Endothelial cell of umbilical vein (primary cell): ENCODE measurements around the gene MYO15A. TPM values are rescaled to one million over a fixed set of nuclear protein-coding genes. Genes with fewer than 3 reads are reported as not detected.

ENCODE experiments used
- BruUV-seq: library from RNA; stranded (reverse); fragments of 400-500 nt; replicated peaks from 2 replicates; lab custom pipeline; 2021; lab: Mats Ljungman, UMichigan
- CTCF ChIA-PET: fragments of 300-600, 350-600 bp; sonication (Branson Sonifier 250); formaldehyde crosslinking; loops from one replicate; lab custom pipeline; 2021; ENCODE audit warnings: antibody characterized with exemption, inconsistent platforms; lab: Charles Lee
- POLR2A ChIA-PET: fragments of 300-600, 350-600 bp; sonication (Branson Sonifier 250); formaldehyde crosslinking; loops from one replicate; lab custom pipeline; 2021; ENCODE audit warnings: antibody characterized with exemption, inconsistent platforms; lab: Charles Lee
- DNase-seq: peaks from one replicate; pipeline ENCODE4 v3.0.0-alpha.2; 2011; ENCODE audit warnings: low read depth, low spot score
- FAIRE-seq: peaks from 2 replicates; lab custom pipeline; 2011; peaks lifted over from hg19 to GRCh38; lab: Jason Lieb, UNC
- H2AFZ ChIP-seq: 2 replicates; pipeline ENCODE4 v1.6.0; 2012; ENCODE audit warnings: low read depth, low read length, control low read depth, inconsistent platforms
- H3K27ac ChIP-seq: 2 replicates; pipeline ENCODE4 v1.5.1; 2011; ENCODE audit warnings: low read depth, mild to moderate bottlenecking, control low read depth, low read length, moderate library complexity; ENCODE audit not compliant: insufficient read depth
- H3K27me3 ChIP-seq, 2 experiments: 2 replicates each; pipeline versions ENCODE4 v1.6.0 to v1.6.1; 2011; ENCODE audit warnings: low read length in 2 of 2, mixed read lengths in 1 of 2; ENCODE audit not compliant: control insufficient read depth in 2 of 2, insufficient read depth in 2 of 2
- H3K36me3 ChIP-seq, 2 experiments: 2 replicates in 1 of 2; 3 replicates in 1 of 2; pipeline ENCODE4 v1.5.1; 2011; ENCODE audit warnings: low read length in 2 of 2, mild to moderate bottlenecking in 1 of 2, moderate library complexity in 1 of 2; ENCODE audit not compliant: control insufficient read depth in 2 of 2, insufficient read depth in 2 of 2; ENCODE audit errors: extremely low read depth in 1 of 2
- H3K4me1 ChIP-seq: 3 replicates; pipeline ENCODE4 v1.5.1; 2011; ENCODE audit warnings: mild to moderate bottlenecking, low read length; ENCODE audit not compliant: control insufficient read depth, insufficient read depth; ENCODE audit errors: extremely low read depth
- H3K4me2 ChIP-seq: 2 replicates; pipeline ENCODE4 v1.6.1; 2011; ENCODE audit warnings: low read length, control low read depth, mixed read lengths; ENCODE audit not compliant: insufficient read depth
- H3K4me3 ChIP-seq, 3 experiments: fragments of 200-600 bp in 1 of 3; sonication (generic), shearing (Covaris generic) in 1 of 3; replicated peaks in 1 of 3; 2 replicates each; pipeline ENCODE4 v1.5.1; 2011 to 2016; ENCODE audit warnings: control low read depth in 3 of 3, low read length in 3 of 3, mild to moderate bottlenecking in 2 of 3, inconsistent platforms in 1 of 3, low read depth in 1 of 3, moderate library complexity in 1 of 3; ENCODE audit not compliant: insufficient read depth in 1 of 3
- H3K79me2 ChIP-seq: 2 replicates; pipeline ENCODE4 v1.6.0; 2012; ENCODE audit warnings: low read length, inconsistent platforms; ENCODE audit not compliant: control insufficient read depth, insufficient read depth
- H3K9ac ChIP-seq: replicated peaks from 2 replicates; pipeline ENCODE3; 2011; ENCODE audit warnings: low read length, control low read depth; ENCODE audit not compliant: insufficient read depth; ENCODE audit errors: extremely low read depth
- H3K9me1 ChIP-seq: replicated peaks from 3 replicates; pipeline ENCODE4 v1.6.0; 2011; ENCODE audit warnings: mild to moderate bottlenecking, low read length; ENCODE audit not compliant: control insufficient read depth, insufficient read depth; ENCODE audit errors: extremely low read depth
- H3K9me3 ChIP-seq: replicated peaks from 2 replicates; pipeline ENCODE4 v1.5.1; 2012; ENCODE audit warnings: low read length, inconsistent platforms; ENCODE audit not compliant: control insufficient read depth, insufficient read depth
- H4K20me1 ChIP-seq: replicated peaks from 2 replicates; pipeline ENCODE3; 2011; ENCODE audit warnings: mild to moderate bottlenecking, low read length; ENCODE audit not compliant: control insufficient read depth, insufficient read depth; ENCODE audit errors: extremely low read depth
- EZH2 ChIP-seq: IDR thresholded peaks from 2 replicates; pipeline ENCODE4 v1.6.1; 2012; ENCODE audit warnings: borderline replicate concordance, low read depth, mild to moderate bottlenecking, moderate library complexity, low read length, inconsistent platforms; ENCODE audit not compliant: severe bottlenecking
- FOS ChIP-seq: IDR thresholded peaks from 2 replicates; pipeline ENCODE4 v1.6.1; 2011; ENCODE audit warnings: mild to moderate bottlenecking, low read length, moderate library complexity, borderline replicate concordance; ENCODE audit not compliant: insufficient read depth
- GATA2 ChIP-seq: IDR thresholded peaks from 2 replicates; pipeline ENCODE4 v1.7.0; 2011; ENCODE audit warnings: low read depth, mild to moderate bottlenecking, moderate library complexity, mixed read lengths, low read length; ENCODE audit not compliant: insufficient read length, insufficient read depth
- JUN ChIP-seq: IDR thresholded peaks from 2 replicates; pipeline ENCODE4 v1.6.1; 2011; ENCODE audit warnings: borderline replicate concordance, low read depth; ENCODE audit not compliant: insufficient read length, insufficient read depth
- MYC ChIP-seq: IDR thresholded peaks from one replicate; pipeline ENCODE4 v1.6.1; 2011; ENCODE audit warnings: mild to moderate bottlenecking, low read depth, low read length
- POLR2A ChIP-seq: IDR thresholded peaks from 2 replicates; pipeline ENCODE4 v1.6.1; 2012; ENCODE audit warnings: low read depth, mild to moderate bottlenecking, control low read depth, low read length
- POLR2AphosphoS5 ChIP-seq: IDR thresholded peaks from 2 replicates; pipeline ENCODE4 v1.6.1; 2012; ENCODE audit warnings: low read depth, mild to moderate bottlenecking, control low read depth, low read length, moderate library complexity; ENCODE audit not compliant: insufficient read depth
- dilution Hi-C: fragments of 300-500 bp; cut with MboI; formaldehyde crosslinking; loops from one replicate; pipeline ENCODE4 v1.15.0; 2019; ENCODE audit warnings: low sequenced_read_pairs; ENCODE audit not compliant: extremely low pct_ligation_motif_present
- intact Hi-C: fragments of 100-400 bp; cut with micrococcal nuclease; formaldehyde crosslinking; loops from one replicate; pipeline ENCODE4 v1.10.0; 2022
- polyA plus RNA-seq, 4 experiments: library from polyadenylated mRNA; depleted of rRNA in 3 of 4; stranded (reverse) in 3 of 4; unstranded in 1 of 4; fragments of >200 nt; gene quantifications; 2 replicates each; pipeline versions ENCODE4 v1.2.1 to v1.2.3, GENCODE V29; 2011 to 2012; ENCODE audit warnings: missing spikeins in 1 of 4
- total RNA-seq: library from RNA; stranded (reverse); gene quantifications from 2 replicates; pipeline ENCODE4 v1.2.3, GENCODE V29; 2021
- TF ChIP-seq, protein P1 (sequence below), 2 donors: IDR thresholded peaks; 1 replicate in 1 of 2; 2 replicates in 1 of 2; pipeline ENCODE4 v1.5.1; 2011; ENCODE audit warnings: low read length in 2 of 2, mild to moderate bottlenecking in 2 of 2, moderate library complexity in 2 of 2, control low read depth in 1 of 2, inconsistent platforms in 1 of 2, low read depth in 1 of 2; ENCODE audit not compliant: insufficient read depth in 1 of 2; ENCODE audit errors: extremely low read depth in 1 of 2
- TF ChIP-seq, protein P2 (sequence below): IDR thresholded peaks from 2 replicates; pipeline ENCODE4 v1.6.1; 2011; ENCODE audit not compliant: insufficient read depth, insufficient read length

MYO15A gene
- total and polyA plus RNA-seq, 2 donors (not counting 3 experiments of a cell fraction or from before 2014, with no cell fraction given) = 0.46 to 0.82 TPM

DNA sequence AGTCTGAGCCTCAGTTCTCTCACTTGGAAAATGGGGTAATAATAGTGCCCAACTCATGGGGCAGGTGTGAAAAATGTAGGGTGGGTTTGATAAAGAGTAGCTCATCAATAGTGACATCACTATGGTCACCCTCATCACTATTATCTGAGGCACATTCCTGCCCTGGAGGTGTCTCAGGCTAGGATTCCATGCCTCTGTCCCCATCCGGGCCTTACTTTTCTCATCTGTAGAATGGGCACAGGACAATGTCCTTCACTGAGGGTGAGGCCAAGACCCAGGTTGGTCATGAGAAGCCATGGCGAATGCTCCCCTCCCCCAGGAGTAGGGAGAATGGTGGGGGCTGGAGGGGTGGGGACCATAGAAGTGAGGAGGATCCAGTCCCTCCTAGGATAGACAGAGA is 30.5 kb downstream of the MYO15A start:
- H3K4me1 ChIP-seq = no peaks in the 10 kb centered on the region
- H3K27me3 ChIP-seq = no peaks in the 10 kb centered on the region
- no peaks in the 10 kb centered on the region for H3K9me1 ChIP-seq
- no TSS peak for BruUV-seq
- intact Hi-C loops = no loop called here
- no peaks in the 10 kb centered on the region for H4K20me1 ChIP-seq
- H3K4me3 ChIP-seq = no peak overlapping the region
- H3K9me3 ChIP-seq = no peaks in the 10 kb centered on the region
- no peak overlapping the region for H3K4me2 ChIP-seq
- ChIA-PET POLR2A (no interaction called here), CTCF (interaction anchor here (0.7 to 2.8 kb wide), 3 partner anchors 11 to 52 kb away, joined by 3 to 16 read pairs (median 3); partner anchors contain the start of gene ALKBH5)
- H3K36me3 ChIP-seq = no peaks in the 10 kb centered on the region
- H3K27ac ChIP-seq = no peak overlapping the region
- no peaks in the 10 kb centered on the region for H3K79me2 ChIP-seq
- TF ChIP-seq POLR2A = no peak
- no peak for TF ChIP-seq GATA2
- TF ChIP-seq, protein P1, sequence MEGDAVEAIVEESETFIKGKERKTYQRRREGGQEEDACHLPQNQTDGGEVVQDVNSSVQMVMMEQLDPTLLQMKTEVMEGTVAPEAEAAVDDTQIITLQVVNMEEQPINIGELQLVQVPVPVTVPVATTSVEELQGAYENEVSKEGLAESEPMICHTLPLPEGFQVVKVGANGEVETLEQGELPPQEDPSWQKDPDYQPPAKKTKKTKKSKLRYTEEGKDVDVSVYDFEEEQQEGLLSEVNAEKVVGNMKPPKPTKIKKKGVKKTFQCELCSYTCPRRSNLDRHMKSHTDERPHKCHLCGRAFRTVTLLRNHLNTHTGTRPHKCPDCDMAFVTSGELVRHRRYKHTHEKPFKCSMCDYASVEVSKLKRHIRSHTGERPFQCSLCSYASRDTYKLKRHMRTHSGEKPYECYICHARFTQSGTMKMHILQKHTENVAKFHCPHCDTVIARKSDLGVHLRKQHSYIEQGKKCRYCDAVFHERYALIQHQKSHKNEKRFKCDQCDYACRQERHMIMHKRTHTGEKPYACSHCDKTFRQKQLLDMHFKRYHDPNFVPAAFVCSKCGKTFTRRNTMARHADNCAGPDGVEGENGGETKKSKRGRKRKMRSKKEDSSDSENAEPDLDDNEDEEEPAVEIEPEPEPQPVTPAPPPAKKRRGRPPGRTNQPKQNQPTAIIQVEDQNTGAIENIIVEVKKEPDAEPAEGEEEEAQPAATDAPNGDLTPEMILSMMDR (IDR thresholded peaks at IDR 0.05; ENCODE audit: extremely low read depth in 1 of 2, insufficient read depth in 1 of 2, low read depth in 1 of 2, low read length in 2 of 2) = no peak
- no peak for FAIRE-seq
- dilution Hi-C loops = no loop called here
- H3K9ac ChIP-seq = no peak overlapping the region
- no peak for DNase-seq
- no peak overlapping the region for H2AFZ ChIP-seq

DNA sequence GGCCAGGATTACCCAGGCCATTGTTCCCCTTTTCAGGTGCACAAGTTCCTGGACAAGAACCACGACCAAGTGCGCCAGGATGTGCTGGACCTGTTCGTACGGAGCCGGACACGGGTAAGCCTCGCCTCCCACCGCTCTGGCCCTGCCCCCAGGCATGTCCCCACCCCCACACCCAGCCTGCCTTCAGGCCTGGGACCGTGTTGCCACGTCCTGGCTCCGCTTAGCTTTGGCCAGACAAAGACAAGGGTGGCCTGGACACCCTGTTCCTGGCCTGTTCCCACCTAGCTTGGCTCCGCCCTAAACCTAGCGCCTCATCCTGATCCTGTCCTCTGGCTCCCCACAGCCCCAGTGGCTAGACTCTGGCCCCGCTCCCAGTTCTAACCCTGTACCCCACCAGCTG is 30.9 kb downstream of the MYO15A start:
- Histone ChIP-seq H3K27me3 (no peaks in the 10 kb centered on the region), H4K20me1 (no peaks in the 10 kb centered on the region), H3K27ac (no peak overlapping the region), H2AFZ (no peak overlapping the region), H3K4me3 (no peak overlapping the region), H3K4me2 (no peak overlapping the region), H3K9me3 (no peaks in the 10 kb centered on the region), H3K4me1 (no peaks in the 10 kb centered on the region), H3K9me1 (no peaks in the 10 kb centered on the region), H3K9ac (no peak overlapping the region), H3K36me3 (no peaks in the 10 kb centered on the region), H3K79me2 (no peaks in the 10 kb centered on the region)
- ChIA-PET CTCF (interaction anchor here (0.7 to 3.5 kb wide), 4 partner anchors 12 to 51 kb away, joined by 3 to 37 read pairs (median 10); partner anchors contain the start of gene ALKBH5), POLR2A (no interaction called here)
- dilution Hi-C loops = no loop called here
- no peak for DNase-seq
- no TSS peak for BruUV-seq
- FAIRE-seq = no peak
- TF ChIP-seq JUN = no peak
- TF ChIP-seq MYC = no peak
- no peak for TF ChIP-seq POLR2A
- no peak for TF ChIP-seq GATA2
- TF ChIP-seq, protein P1 (IDR thresholded peaks at IDR 0.05; ENCODE audit: extremely low read depth in 1 of 2, insufficient read depth in 1 of 2, low read depth in 1 of 2, low read length in 2 of 2) = no peak
- TF ChIP-seq POLR2AphosphoS5 = no peak
- no peak for TF ChIP-seq EZH2
- TF ChIP-seq FOS = no peak
- TF ChIP-seq, protein P2, sequence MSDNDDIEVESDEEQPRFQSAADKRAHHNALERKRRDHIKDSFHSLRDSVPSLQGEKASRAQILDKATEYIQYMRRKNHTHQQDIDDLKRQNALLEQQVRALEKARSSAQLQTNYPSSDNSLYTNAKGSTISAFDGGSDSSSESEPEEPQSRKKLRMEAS = no peak
- intact Hi-C loops = no loop called here
